HTERT RPE-1 (cell line): Measurements from ENCODE around the gene TTLL11.
"Not testable (repeated sequence)": the region's sequence is repeated elsewhere in the genome, so short reads cannot be mapped to it uniquely, and the experiment has no call there.

Experiments
- in situ Hi-C: fragments of 300-500 bp; cut with MboI; formaldehyde crosslinking; loops from 4 replicates; pipeline ENCODE4 v1.14.3; 2020; ENCODE audit warnings: low sequenced_read_pairs

TTLL11 gene

DNA sequence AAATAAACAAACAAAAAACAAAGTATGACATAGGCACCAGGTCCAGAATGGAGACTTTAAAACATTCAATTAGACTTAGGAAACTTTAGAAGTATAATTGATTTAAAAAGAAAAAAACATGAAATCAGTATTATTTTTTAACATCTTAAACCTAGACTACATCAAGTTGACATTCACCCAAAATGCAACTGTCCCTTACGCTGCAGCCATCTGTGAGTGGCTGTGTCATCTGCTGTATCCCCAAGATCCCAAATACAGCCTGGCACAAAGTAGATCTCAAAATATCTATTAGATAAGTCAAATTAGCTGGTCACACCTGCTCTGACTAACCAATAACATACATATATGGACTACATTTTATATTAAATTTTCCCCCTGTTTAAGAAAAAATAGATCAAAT lies 7.8 kb downstream of the TTLL11 start:
- in situ Hi-C loops, result no loop called here

DNA sequence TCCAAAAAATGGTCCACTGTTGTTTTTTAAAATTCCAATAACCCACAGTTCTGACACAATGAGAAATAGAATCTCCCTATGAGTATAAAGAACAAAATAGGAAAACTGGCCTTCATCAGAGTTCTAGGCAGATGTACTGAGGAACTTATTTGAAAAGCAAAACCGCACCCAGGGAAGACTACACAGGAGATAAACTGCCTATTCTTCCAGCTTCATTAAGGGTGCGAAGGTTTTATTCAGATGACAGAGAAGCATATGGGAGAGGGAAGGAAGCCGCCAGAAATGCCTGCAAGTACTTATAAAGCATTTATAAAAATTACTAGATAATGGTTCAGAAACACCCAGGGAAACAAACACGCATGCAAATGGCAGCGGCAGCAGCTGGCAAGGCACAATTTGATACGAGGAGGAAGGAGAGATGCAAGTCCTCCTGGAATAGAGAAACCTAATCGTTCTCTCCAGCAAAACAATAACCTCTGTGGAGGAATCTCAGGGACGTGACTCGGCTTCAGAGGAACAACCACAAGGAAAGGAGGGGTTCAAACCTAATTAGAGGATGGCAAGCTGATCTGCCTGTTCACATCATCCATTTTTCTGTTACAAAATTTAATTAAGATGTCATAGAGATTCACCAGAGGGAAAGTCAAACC lies 9.0 kb downstream of the TTLL11 start:
- in situ Hi-C loops, result no loop called here

DNA sequence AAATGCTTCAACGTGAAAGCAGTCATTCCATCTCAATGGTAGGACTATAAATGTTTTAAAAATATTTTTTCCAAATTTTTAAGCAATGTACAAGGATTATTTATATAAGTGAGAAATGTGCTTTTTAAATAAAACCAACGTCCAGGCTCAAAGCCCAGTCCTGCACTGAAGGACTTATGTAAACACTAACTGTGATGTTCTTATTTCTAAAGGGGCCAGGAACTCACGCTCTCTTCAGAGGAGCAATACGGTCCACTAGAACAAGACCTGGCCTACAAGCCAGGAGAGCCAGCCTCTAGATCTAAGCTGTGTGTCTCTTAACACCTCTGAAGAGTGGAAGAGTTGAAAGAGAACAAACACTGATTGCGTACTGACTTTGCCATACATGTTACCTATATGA lies 12.1 kb downstream of the TTLL11 start:
- in situ Hi-C loops, result no loop called here

DNA sequence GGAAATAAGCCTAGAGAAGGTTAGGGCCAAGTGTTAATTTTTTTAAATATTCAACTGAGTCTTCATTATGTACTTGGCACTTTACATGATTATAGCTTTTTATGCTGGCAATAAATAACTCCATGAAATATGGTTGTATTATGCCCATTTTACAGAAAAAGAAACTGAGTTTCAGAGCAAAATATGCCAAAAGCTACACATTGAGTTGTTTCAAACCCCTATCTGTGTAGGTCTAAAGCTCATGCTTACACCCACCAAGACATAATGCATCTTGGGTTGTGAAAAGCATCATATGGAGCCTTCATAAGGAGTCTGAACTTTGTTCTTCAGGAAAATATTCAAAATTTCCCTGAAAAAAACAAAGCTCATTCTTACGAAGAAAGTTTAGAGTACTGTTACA lies 14.6 kb downstream of the TTLL11 start:
- in situ Hi-C loops, result no loop called here

DNA sequence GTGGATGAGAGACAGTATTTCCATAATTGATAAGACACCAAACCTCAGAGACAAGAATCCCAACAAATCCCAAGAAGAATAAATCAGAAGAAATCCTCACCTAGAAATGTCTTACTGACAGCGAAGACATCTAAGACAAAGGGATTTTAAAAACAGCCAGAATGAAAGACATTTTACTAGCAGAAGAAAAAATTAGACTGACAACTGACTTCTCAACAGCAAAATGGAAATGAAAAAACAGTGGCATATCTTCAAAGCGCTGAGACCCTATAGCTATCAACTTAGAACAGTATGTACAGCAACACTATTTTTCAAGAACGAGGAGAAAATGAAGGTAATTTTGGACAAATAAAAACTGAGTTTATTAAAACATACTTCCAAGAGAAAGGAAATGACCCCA lies 16.3 kb downstream of the TTLL11 start:
- in situ Hi-C loops, result no loop called here

DNA sequence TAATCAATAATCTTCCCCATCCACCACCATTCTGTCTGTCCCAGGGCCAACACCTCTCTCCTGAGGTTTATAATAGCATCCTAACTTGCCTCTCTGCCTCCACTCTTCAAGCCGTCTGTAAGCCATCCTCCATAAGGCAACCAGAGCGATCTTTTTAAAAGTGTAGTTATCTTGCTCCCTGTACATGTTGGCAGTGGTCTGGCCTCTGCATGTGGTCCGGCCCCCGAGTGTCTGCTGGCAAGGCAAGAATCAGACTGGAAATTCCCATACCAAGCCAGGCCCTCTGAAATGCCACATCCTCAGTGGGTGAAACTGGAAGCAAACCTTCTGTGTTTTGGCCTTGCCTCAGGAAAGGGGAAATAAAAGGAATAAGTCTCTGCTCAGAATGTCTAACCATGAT lies 17.0 kb downstream of the TTLL11 start:
- in situ Hi-C loops, result no loop called here

DNA sequence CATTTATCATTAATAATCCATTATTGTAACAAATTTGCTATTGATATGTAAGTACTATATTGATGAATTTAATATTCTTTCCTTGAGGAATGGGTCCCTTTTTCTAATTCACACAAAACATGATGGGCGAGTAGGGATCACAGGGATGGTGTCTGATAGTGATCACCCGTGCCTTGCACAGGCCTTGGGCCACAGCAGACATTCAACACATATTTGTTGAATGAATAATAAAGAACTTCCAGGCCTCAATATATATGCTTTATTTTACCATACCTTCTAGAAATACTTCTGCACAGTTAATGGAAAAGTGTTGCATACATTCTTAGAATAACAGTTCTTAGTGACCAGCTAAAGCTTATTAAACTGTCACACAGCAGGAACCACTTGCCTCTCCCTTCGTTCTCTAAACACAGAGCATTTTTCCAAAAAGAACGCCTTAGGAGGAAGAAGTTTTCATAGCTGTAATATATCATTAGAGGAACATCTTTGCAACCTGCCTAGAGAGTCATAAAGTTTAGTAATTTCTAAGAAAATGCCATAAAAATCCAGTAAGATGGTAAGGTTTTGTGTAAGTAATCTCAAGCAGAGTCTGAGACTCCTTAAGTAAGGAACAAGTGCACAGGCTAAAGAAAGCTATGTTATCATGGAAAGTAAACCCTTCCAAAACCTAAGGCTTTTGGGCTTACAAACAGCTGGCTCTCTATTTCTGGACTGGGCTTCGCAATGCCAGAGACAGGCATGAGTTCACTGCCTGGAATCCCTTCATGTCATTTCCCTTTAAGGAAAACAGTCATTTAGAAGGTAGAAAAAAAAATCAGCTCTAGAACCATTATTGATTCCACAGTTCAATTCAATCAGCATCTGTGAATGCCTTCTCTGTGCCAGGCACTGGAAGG lies 17.7 kb downstream of the TTLL11 start:
- in situ Hi-C loops, result no loop called here

DNA sequence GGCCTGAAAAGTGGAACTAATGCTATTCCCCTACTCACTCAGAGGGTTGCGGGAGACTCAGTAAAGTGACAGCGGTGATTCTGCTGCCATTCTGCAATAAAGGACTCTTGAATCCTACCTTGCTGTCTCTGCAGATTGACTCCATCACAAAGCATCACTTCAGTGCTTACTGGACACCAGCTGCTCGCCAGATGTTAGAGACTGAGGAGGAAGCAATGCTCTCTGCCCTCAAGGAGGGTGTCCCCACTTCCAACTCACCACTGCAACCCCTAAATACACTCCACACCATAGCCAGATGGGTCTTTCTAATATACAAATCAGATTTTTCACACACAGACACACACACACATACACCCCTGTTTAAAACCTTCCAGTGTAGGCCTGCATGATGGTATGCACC lies 21.4 kb downstream of the TTLL11 start:
- in situ Hi-C loops, result no loop called here

DNA sequence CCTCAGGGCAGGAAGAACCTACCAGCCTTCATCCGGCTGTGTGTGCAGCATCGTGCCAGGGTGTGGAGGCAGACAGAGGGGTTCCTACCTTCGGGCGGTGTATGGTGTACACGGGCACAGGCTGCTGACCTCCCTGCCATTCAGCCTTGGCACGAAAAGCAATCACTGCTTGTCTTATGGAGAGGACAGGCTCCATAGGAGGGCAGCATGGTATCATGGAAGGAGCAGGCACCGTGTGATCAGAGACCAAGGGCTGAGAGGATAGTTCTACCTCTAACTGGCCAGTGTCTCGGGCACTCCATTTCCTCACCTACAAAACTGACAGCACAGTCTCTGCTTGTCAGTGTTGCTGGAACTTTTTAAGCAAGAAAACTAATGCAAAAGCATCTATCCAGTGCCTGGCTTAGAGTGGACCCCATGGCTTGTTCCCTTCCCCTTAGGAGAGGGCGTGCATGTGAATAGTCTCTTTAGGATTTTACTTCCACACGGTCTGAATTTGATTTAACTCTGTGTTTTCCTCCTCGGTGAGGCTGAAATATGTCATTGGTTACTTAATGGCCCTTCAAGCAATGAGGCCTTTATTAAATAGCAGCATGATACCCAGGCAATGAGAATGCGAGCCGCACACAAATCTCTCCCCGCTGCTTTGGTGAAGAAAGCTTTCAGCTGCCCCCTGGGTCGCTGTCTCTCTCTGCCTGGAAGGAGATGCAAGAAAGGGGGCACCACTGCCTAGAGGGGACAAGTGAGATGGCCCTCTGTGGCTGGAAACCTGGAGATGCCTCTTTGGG lies 22.2 kb downstream of the TTLL11 start:
- in situ Hi-C loops, result no loop called here

DNA sequence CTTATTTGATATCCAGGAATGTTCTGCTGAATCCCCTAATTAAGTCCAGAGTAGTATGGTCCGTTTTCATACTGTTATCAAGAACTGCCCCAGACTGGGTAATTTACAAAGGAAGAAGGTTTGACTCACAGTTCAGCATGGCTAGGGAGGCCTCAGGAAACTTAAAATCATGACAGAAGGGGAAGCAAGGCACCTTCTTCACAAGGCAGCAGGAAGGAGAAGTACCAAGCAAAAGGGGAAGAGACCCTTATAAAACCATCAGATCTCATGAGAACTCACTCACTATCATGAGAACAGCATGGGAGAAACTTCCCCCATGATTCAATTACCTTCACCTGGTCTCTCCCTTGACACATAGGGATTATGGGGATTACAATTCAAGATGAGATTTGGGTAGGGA lies 26.4 kb downstream of the TTLL11 start:
- in situ Hi-C loops, result not testable (repeated sequence)

DNA sequence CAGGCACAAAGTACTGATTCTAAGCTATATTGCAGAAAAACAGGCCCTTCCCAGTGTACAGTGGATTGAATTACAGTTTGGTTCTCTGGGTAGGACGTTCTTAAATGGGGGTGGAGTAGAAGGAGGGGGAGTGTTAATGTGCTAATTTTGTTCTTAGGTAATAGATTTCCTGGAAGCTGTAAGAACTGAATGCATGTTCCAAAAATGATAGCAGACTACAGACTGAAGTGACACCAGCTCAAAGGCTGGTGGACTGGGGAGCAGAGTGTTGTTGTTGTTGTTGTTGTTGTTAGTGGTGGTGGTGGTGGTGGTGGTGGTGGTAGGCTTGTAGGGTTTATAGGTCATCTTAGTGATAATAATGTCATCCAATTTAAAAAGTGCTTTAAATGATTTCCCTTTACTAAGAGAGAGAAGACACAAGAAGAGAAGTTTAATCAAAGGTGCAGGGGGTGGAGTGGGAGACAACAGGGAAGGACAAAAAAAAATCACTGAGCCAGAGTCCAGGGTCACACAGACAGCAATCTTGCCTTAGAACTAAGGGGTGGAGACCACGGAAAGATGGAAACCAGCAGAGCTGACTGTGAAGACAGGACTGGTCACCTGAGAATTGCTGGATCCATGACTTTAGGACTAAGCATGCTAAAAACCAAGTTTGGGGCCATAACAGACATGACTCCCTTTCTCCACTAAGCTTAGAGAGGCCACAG lies 27.0 kb downstream of the TTLL11 start:
- in situ Hi-C loops, result no loop called here

DNA sequence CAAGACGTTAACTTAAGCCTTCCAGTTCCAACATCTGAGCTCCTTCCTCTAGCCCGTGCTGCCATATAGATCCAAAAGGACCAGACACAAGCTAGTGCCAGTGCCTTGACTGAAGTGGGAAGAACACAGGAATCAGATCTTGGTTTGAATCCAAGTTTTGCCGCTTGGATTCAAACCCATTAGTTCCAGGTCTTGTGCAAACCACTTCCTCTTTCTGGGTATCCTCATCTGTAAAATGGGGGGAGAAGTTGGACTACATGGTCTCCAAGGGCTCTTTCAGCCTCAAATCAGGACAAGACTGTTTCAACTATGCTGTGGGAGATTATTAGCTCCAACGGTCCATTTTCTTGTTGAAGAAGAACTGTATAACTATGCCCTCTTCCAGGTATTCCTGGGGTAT lies 32.6 kb downstream of the TTLL11 start:
- in situ Hi-C loops, result no loop called here

DNA sequence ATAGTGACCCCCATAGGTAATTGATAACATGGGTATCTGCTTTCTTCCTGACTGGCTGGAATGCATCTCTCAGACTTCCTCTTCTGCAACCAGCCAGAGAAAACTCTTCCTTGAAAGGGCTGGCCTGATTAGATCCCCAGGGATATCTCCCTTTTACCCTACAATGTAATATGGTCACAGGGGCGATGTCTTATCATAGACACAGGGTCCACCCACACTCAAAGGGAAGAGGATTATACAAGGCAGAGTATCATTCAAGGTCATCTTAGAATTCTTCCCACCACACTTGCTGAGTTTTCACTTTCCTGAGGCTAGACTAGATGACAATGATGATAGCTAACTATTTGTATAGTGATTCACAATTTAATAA lies 33.2 kb downstream of the TTLL11 start:
- in situ Hi-C loops, result no loop called here

DNA sequence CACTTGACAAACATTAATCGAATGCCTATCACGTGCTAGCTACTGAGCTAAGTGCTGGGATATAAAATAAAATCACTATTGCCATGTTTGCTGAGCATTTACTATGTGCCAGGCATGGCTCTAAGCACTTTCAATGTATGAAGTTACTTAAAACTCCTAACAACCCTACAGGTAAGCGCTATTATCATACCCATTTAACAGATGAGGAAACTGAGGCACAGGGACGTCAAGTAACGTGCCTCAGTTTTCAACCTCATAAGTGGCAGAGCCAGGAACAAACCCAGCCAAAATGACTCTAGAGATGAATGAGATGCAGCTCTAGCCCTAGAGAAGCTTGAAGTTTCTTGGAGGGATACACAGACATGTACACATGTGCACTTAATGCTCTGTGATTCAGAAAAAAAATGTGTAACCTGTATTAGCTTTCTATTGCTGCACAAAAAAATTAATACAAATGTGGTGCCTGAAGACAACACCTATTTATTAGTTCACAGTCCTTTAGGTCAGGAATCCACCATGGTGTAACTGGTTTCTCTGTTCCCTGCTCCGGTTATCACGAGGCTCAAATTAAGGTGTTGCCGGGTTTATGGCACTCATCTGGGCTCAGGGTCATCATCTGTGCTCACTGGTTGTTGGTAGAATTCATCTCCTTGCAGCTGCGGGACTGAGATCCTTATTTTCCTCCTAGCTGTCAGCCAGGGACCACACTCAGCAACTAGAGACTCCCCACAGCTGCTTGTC lies 33.7 kb downstream of the TTLL11 start:
- in situ Hi-C loops, result no loop called here

DNA sequence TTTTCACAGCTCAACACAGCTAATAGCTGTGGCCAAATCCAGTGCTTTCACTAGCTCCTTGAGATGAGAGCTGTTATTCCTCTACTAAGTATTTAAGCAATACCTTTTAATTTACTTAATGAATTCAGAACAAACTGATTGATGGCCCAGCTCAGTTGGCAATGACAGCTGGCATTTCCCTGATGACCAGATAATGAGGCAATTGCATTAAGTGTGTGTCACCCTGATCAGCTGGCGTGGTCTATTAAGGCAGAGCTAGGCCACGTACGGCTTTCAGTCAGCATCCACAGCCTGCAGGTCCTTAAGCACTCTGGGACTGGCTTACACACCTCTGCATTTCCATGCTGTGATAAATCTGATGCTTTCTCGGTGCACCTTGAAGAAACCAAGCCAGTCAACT lies 34.4 kb downstream of the TTLL11 start:
- in situ Hi-C loops, result no loop called here

DNA sequence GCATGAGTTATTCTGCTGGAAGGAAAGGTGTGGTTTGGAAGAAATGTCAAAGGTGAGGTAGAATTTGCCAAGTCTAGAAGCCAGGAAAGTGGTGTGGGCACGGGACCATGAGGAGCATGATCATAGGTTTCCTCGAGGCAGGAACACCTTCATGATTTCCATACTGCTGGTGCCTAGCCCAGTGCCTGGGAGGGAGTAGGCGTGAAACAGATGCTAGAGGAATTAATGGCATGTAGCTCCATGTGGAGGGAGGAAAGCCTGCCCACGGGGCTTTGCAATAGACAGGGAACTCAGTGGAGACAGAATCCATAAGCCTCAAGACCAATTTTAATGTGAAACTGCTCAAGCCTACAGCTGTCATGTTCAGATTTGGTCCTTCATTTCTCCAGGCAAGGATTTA lies 35.1 kb downstream of the TTLL11 start:
- in situ Hi-C loops, result no loop called here

DNA sequence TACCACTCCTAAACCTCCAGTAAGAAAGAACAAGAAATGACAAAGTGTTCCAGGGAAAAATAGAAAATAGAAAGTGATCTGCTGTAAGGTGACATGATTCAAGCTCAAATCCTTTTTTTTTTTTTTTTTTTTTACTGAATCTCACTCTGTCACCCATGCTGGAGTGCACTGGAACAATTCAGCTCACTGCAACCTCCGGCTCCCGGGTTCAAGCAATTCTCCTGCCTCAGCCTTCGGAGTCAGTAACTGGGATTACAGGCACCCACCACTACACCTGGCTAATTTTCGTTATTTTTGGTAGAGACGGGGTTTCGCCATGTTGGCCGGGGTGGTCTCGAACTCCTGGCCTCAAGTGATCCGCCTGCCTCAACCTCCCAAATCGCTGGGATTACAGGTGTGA lies 35.9 kb downstream of the TTLL11 start:
- in situ Hi-C loops, result no loop called here

DNA sequence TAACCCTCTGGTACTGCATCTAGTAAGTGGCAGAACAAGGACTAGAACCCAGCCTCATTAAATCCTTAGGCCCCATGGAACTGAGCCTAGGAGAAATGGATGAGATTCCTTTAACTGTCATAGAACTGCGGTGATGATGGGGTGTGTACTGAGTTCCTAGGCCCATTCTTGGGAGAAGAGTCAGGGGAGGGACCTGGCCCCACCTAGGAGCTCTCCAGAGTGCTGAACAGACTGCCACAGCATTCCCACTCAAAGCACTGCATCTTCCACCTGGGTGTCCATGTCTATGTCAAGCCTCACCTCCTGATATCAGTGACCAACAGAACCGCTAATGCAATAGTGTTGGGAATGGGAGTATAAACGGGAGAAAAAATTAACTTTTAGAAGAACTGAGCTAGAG lies 36.6 kb downstream of the TTLL11 start:
- in situ Hi-C loops, result no loop called here

DNA sequence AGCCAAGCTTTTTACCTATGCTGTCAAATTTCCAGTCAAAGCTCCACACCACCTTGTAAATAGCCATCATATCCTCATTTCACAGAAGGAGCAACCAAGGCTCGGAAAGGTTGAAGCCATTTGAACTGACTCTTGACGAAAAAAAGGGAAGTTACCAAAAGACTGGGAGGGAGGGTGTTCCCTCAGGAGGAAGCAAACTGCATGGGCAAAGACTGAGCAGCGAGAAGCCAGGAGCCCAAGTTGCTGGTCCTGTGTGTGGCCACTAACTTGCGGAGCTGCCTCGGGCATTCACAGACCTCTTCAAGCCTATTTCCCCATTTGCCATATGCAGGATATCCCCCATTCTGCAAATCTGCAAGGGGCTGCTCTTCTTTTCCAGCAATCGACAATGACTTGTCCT lies 37.4 kb downstream of the TTLL11 start:
- in situ Hi-C loops, result no loop called here

DNA sequence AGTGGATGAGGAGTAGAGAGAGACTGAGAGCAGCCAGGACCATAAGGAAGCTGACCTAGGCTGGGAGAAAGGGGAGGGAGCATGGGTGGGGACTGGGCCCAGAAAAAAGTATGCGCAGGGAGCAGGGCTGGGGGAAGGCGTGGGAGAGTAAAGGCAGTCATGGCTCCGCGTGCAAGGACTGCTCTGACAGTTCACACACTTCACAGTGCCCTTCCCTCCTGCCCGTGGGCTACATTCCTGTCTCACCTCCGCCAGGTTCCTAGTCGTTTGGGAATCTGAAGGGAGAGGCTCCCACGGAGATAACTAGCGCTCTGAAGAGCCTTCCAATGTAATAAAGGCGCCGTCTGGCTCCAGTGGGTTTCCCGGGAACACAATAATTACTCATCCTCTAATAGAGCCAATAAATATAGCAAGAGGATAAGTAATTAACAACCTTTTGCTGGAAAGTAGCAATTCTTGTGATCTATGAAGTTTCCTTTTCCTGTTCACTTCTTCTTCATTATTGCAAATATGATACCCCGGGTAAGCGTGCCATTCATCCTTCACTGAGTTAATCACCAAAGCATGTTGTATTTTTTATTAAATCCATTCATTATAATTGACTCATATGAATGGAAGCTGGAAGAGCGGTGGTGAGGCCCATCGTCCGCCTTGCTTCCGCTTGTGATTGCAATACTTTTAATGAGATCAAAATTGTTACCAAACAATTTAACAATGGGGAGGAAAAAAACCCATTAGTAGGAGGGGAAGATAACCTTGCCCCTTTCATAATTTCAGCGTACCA lies 39.3 kb downstream of the TTLL11 start:
- in situ Hi-C loops, result no loop called here
